A673 (cell line): ENCODE data around the gene MAVS. TPM values are rescaled to one million over a fixed set of nuclear protein-coding genes. Genes with fewer than 3 reads are reported as not detected.

Experiments used
- BruUV-seq: library from RNA; stranded (reverse); fragments of 400-500 nt; replicated peaks from 2 replicates; lab custom pipeline; 2021; lab: Mats Ljungman, UMichigan
- CTCF ChIA-PET: fragments of 300-600 bp; sonication (Branson Sonifier 250); formaldehyde crosslinking; loops from one replicate; lab custom pipeline; 2022; ENCODE audit warnings: antibody characterized with exemption; lab: Charles Lee
- POLR2A ChIA-PET: fragments of 300-600 bp; sonication (Branson Sonifier 250); formaldehyde crosslinking; loops from one replicate; lab custom pipeline; 2022; ENCODE audit warnings: antibody characterized with exemption; ENCODE audit not compliant: low non-redundant PET; lab: Charles Lee
- DNase-seq: peaks from one replicate; pipeline ENCODE4 v3.0.0-alpha.2; 2015; ENCODE audit warnings: low spot score
- H3K27ac ChIP-seq: fragments of 200-600 bp; sonication (generic); 2 replicates; pipeline ENCODE4 v1.5.1; 2016; ENCODE audit warnings: mixed run types, low read depth, mild to moderate bottlenecking, mixed read lengths, antibody characterized with exemption, low read length; ENCODE audit not compliant: poor library complexity, severe bottlenecking
- H3K27me3 ChIP-seq: fragments of 200-600 bp; sonication (generic); replicated peaks from 2 replicates; pipeline ENCODE4 v1.6.1; 2017; ENCODE audit warnings: mixed run types, low read depth, mild to moderate bottlenecking, mixed read lengths, antibody characterized with exemption, low read length; ENCODE audit not compliant: insufficient read depth, poor library complexity
- H3K36me3 ChIP-seq: fragments of 200-600 bp; sonication (generic); 2 replicates; pipeline ENCODE4 v1.6.1; 2016; ENCODE audit warnings: mixed run types, mild to moderate bottlenecking, mixed read lengths, antibody characterized with exemption, low read length; ENCODE audit not compliant: insufficient read depth, poor library complexity, severe bottlenecking
- H3K4me1 ChIP-seq: fragments of 200-600 bp; sonication (generic); 2 replicates; pipeline ENCODE4 v1.6.1; 2017; ENCODE audit warnings: mixed run types, mild to moderate bottlenecking, mixed read lengths, antibody characterized with exemption, low read length; ENCODE audit not compliant: insufficient read depth, poor library complexity, severe bottlenecking
- H3K4me3 ChIP-seq: fragments of 200-600 bp; sonication (generic); 2 replicates; pipeline ENCODE4 v1.5.1; 2016; ENCODE audit warnings: low read depth, mixed run types, mild to moderate bottlenecking, mixed read lengths, low read length; ENCODE audit not compliant: poor library complexity, severe bottlenecking
- H3K9me3 ChIP-seq: fragments of 200-600 bp; sonication (generic); 2 replicates; pipeline ENCODE4 v1.6.1; 2016; ENCODE audit warnings: mixed run types, low read depth, mild to moderate bottlenecking, mixed read lengths, antibody characterized with exemption, low read length; ENCODE audit not compliant: poor library complexity, severe bottlenecking
- EZH2 ChIP-seq: fragments of 200-600 bp; sonication (generic); IDR thresholded peaks from 2 replicates; pipeline ENCODE4 v1.6.1; 2017; ENCODE audit warnings: borderline replicate concordance, low read depth, mild to moderate bottlenecking, mixed read lengths, antibody characterized with exemption, low read length; ENCODE audit not compliant: poor library complexity, severe bottlenecking
- intact Hi-C: fragments of 100-400 bp; cut with micrococcal nuclease; formaldehyde crosslinking; loops from one replicate; pipeline ENCODE4 v1.10.0; 2022; ENCODE audit not compliant: unreplicated experiment
- total RNA-seq: library from RNA; stranded (reverse); gene quantifications from 2 replicates; pipeline ENCODE4 v1.2.3, GENCODE V29; 2021
- TF ChIP-seq, protein P1 (sequence below): fragments of 300-800, 200-600 bp; sonication (generic); conservative IDR thresholded peaks from 2 replicates; pipeline ENCODE4 v1.5.1; 2017; ENCODE audit warnings: low read depth, mild to moderate bottlenecking, antibody characterized with exemption, low read length, moderate library complexity, mixed read lengths

MAVS gene
- total RNA-seq, 1 experiment from 2014 or later: 28.2 TPM

DNA sequence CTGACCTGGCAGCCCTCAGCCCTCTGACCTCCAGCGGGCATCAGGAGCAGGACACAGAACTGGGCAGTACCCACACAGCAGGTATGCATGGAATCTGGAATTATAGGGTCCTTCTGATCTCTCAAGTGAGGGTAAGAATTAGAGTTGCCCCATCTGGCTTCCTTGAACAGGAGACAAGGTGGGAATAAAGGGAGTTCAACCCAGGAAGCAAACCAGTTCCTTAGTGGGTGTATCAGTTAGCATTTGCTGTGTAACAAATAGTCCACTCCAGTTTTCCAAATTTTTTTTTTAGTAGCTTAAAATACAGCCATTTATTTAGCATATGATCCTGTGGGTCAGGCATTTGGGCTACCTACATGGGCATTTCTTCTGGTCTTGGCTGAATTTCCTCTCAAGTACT is 15.7 kb downstream of the MAVS start:
- H3K27ac ChIP-seq: no peak overlapping the region
- intact Hi-C loops: no loop called here
- peaks cover 60% of the 10 kb centered on the region for H3K36me3 ChIP-seq
- no peaks in the 10 kb centered on the region for H3K4me1 ChIP-seq
- no peak for DNase-seq
- no peak for TF ChIP-seq EZH2
- TF ChIP-seq, protein P1, sequence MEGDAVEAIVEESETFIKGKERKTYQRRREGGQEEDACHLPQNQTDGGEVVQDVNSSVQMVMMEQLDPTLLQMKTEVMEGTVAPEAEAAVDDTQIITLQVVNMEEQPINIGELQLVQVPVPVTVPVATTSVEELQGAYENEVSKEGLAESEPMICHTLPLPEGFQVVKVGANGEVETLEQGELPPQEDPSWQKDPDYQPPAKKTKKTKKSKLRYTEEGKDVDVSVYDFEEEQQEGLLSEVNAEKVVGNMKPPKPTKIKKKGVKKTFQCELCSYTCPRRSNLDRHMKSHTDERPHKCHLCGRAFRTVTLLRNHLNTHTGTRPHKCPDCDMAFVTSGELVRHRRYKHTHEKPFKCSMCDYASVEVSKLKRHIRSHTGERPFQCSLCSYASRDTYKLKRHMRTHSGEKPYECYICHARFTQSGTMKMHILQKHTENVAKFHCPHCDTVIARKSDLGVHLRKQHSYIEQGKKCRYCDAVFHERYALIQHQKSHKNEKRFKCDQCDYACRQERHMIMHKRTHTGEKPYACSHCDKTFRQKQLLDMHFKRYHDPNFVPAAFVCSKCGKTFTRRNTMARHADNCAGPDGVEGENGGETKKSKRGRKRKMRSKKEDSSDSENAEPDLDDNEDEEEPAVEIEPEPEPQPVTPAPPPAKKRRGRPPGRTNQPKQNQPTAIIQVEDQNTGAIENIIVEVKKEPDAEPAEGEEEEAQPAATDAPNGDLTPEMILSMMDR: no peak
- no peak overlapping the region for H3K4me3 ChIP-seq
- no peaks in the 10 kb centered on the region for H3K9me3 ChIP-seq
- POLR2A ChIA-PET: no interaction called here
- no peaks in the 10 kb centered on the region for H3K27me3 ChIP-seq
- no TSS peak for BruUV-seq
- CTCF ChIA-PET: no interaction called here

DNA sequence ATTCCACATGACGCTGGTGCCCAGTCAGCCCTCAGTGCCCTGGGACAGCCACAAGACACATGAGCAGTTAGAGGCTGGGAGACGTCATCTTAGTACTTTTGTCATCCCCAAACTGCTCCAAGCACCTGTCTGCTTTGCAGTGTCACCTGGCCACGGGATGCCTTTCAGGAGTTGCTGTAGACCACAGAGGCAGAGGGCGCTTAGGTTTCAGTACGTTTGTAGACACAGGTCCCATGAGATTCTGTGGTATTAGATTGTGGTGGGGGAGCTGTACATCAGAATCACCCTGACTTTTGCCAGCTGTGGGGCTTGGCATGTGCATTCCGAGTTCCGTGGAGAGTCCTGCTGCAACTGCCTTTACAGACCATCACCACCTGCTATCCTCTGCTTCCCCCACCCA is 16.7 kb downstream of the MAVS start:
- no peak for TF ChIP-seq EZH2
- TF ChIP-seq, protein P1: no peak

DNA sequence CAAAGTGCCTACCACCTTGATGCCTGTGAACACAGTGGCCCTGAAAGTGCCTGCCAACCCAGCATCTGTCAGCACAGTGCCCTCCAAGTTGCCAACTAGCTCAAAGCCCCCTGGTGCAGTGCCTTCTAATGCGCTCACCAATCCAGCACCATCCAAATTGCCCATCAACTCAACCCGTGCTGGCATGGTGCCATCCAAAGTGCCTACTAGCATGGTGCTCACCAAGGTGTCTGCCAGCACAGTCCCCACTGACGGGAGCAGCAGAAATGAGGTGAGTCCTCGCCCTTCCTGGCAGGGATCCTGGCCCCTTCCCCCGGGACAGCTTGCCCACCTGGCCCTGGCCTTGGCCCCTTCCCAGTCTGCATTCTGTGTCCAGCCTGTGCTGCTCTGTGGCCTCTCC is 17.9 kb downstream of the MAVS start:
- BruUV-seq: no TSS peak

More for the DNA sequence above, 16.7 kb downstream of the MAVS start:
- CTCF ChIA-PET: no interaction called here
- no peaks in the 10 kb centered on the region for H3K4me1 ChIP-seq
- H3K4me3 ChIP-seq: no peak overlapping the region
- intact Hi-C loops: no loop called here
- no peaks in the 10 kb centered on the region for H3K27me3 ChIP-seq
- H3K27ac ChIP-seq: no peak overlapping the region
- peaks cover 52% of the 10 kb centered on the region for H3K36me3 ChIP-seq
- no peaks in the 10 kb centered on the region for H3K9me3 ChIP-seq
- POLR2A ChIA-PET: no interaction called here
- DNase-seq: no peak
- BruUV-seq: no TSS peak

More for the DNA sequence above, 17.9 kb downstream of the MAVS start:
- ChIA-PET POLR2A (no interaction called here), CTCF (no interaction called here)
- no peak for DNase-seq
- Histone ChIP-seq H3K4me3 (no peak overlapping the region), H3K4me1 (no peaks in the 10 kb centered on the region), H3K27me3 (no peaks in the 10 kb centered on the region), H3K27ac (no peak overlapping the region), H3K9me3 (no peaks in the 10 kb centered on the region), H3K36me3 (peaks cover 48% of the 10 kb centered on the region)
- TF ChIP-seq EZH2: no peak
- TF ChIP-seq, protein P1: no peak
- intact Hi-C loops: no loop called here
